GM23248 (cell line): Measurements from ENCODE around the gene INHBC.

Experiments
- EZH2 ChIP-seq: fragments of 200-600 bp; sonication (generic); IDR thresholded peaks from 2 replicates; pipeline ENCODE4 v1.6.1; 2018; ENCODE audit warnings: antibody characterized with exemption, mild to moderate bottlenecking; ENCODE audit not compliant: insufficient read depth, poor library complexity, severe bottlenecking
- EZH2phosphoT487 ChIP-seq: fragments of 200-600 bp; sonication (generic); IDR thresholded peaks from 2 replicates; pipeline ENCODE4 v1.6.1; 2018; ENCODE audit warnings: antibody characterized with exemption, moderate library complexity, mild to moderate bottlenecking, low read depth; ENCODE audit not compliant: insufficient read depth

DNA sequence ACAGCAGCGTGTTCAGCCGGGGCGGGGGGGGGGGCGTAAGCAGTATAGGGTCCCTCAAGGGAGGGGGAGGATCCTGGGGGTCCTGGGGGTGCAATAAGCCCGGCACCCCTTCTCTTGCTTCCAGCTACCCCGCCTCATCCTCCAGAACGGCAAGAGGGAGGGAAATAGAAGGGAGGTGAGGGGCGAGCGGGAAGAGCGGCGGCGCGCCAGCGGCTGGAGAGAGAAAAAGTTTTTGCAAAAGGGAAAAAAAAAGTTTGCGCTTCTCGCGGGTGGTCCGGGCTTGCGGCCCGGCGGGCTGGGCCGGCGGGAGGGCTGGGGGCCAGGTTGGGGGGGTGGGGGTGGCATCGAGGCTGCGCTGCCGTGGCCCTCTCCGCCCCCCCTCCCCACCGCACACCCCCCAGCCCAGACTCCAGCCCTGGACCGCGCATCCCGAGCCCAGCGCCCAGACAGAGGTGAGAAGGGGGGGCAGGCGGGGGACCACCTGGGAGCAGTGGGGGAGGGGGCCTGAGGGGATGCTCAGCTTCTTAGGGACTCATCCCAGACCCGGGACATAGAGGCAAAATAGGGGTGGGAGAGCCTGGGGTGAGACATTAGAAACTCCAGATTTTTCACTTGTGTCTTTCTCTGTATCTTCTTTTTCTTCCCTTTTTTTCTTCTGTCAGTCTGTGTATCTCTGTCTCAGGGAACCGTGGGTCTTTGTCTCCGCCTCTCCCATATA lies 25.3 kb downstream of the INHBC start, which contains the start of gene GLI1:
- TF ChIP-seq EZH2: no peak
- TF ChIP-seq EZH2phosphoT487: no peak
